CD4-positive, alpha-beta T cell (primary cell): ENCODE results near the gene ARHGAP30. TPM values are rescaled to one million over a fixed set of nuclear protein-coding genes. Genes with fewer than 3 reads are reported as not detected.

Experiments used
- ATAC-seq: fragments of 200-7000 bp; cut with Tn5 transposase; one replicate; pipeline ENCODE4 v1.10.0; 2022; ENCODE audit warnings: mild to moderate bottlenecking; ENCODE audit not compliant: poor library complexity
- CTCF ChIA-PET: fragments of 350-600 bp; sonication (Branson Sonifier 250); formaldehyde crosslinking; loops from one replicate; lab custom pipeline; 2021; ENCODE audit warnings: antibody characterized with exemption, inconsistent platforms; lab: Charles Lee
- POLR2A ChIA-PET: fragments of 350-600 bp; sonication (Branson Sonifier 250); formaldehyde crosslinking; loops from one replicate; lab custom pipeline; 2021; ENCODE audit warnings: antibody characterized with exemption, inconsistent platforms; lab: Charles Lee
- DNase-seq, 14 experiments: peaks; one replicate each; pipeline ENCODE4 v3.0.0-alpha.2; 2013 to 2020; ENCODE audit warnings: mixed read lengths in 2 of 14
- H3K27ac ChIP-seq, 2 donors: one replicate each; pipeline versions ENCODE4 v1.5.1 to v1.7.0; 2013; ENCODE audit warnings: low read length in 2 of 2, low read depth in 1 of 2, mild to moderate bottlenecking in 1 of 2
- H3K27me3 ChIP-seq, 2 experiments: 1 replicate in 1 of 2; 2 replicates in 1 of 2; pipeline versions ENCODE4 v1.6.1 to v1.7.0; 2013; ENCODE audit warnings: low read length in 2 of 2, control low read depth in 1 of 2, mild to moderate bottlenecking in 1 of 2, moderate library complexity in 1 of 2; ENCODE audit not compliant: insufficient read depth in 2 of 2, control insufficient read depth in 1 of 2
- H3K36me3 ChIP-seq: one replicate; pipeline ENCODE4 v1.6.1; 2013; ENCODE audit warnings: low read length, control low read depth; ENCODE audit not compliant: insufficient read depth
- H3K4me1 ChIP-seq: one replicate; pipeline ENCODE4 v1.6.1; 2013; ENCODE audit warnings: low read length, control low read depth; ENCODE audit not compliant: insufficient read depth
- H3K4me3 ChIP-seq: one replicate; pipeline ENCODE4 v1.5.1; 2013; ENCODE audit warnings: mild to moderate bottlenecking, low read length, moderate library complexity
- H3K9me3 ChIP-seq, 2 experiments: 1 replicate in 1 of 2; 2 replicates in 1 of 2; pipeline versions ENCODE4 v1.6.1 to v1.7.0; 2013; ENCODE audit warnings: low read length in 2 of 2, mild to moderate bottlenecking in 2 of 2, control low read depth in 1 of 2, moderate library complexity in 1 of 2; ENCODE audit not compliant: control insufficient read depth in 1 of 2, insufficient read depth in 1 of 2
- H3K27ac Mint-ChIP-seq: one replicate; pipeline ENCODE4 v1.8.0; 2020; ENCODE audit warnings: mixed read lengths
- H3K27me3 Mint-ChIP-seq: one replicate; pipeline ENCODE4 v1.8.0; 2021; ENCODE audit warnings: mixed read lengths
- H3K36me3 Mint-ChIP-seq: one replicate; pipeline ENCODE4 v1.8.0; 2021; ENCODE audit warnings: low read depth, mixed read lengths
- H3K4me1 Mint-ChIP-seq: one replicate; pipeline ENCODE4 v1.8.0; 2021; ENCODE audit warnings: low read depth, mixed read lengths
- H3K4me3 Mint-ChIP-seq: one replicate; pipeline ENCODE4 v1.8.0; 2020; ENCODE audit warnings: mild to moderate bottlenecking, mixed read lengths
- H3K9me3 Mint-ChIP-seq: one replicate; pipeline ENCODE4 v1.8.0; 2020; ENCODE audit warnings: mixed read lengths
- CTCF ChIP-seq: fragments of 200-600 bp; IDR thresholded peaks from one replicate; pipeline ENCODE4 v1.8.0; 2022; ENCODE audit warnings: antibody characterized with exemption, mild to moderate bottlenecking
- intact Hi-C, 2 experiments: fragments of 100-400 bp; cut with DNase I in 1 of 2; cut with micrococcal nuclease in 1 of 2; formaldehyde crosslinking; loops; one replicate each; pipeline versions ENCODE4 v1.15.1 to v1.9.0; 2023 to 2025; cut with DNase I, micrococcal nuclease
- total RNA-seq, 174 experiments: library from RNA in 2 of 174; stranded (reverse) in 2 of 174; gene quantifications; one replicate each; pipeline ENCODE4 v1.2.3 and lab custom pipeline; 2021 to 2026

ARHGAP30 gene
- total RNA-seq, 2 experiments from 2014 or later = 76.6 to 78.9 TPM

- peaks cover 22% of the 10 kb centered on the region for H3K36me3 Mint-ChIP-seq
- no peak for TF ChIP-seq CTCF
- no peak overlapping the region for H3K27ac ChIP-seq
- DNase-seq (no peak), ATAC-seq (no peak)
- H3K4me3 ChIP-seq = no peak overlapping the region
- no peaks in the 10 kb centered on the region for H3K9me3 ChIP-seq
- peaks cover 12% of the 10 kb centered on the region for H3K36me3 ChIP-seq
- H3K27ac Mint-ChIP-seq = no peak overlapping the region
- intact Hi-C loops = no loop called here
- no peaks in the 10 kb centered on the region for H3K9me3 Mint-ChIP-seq
- H3K4me1 Mint-ChIP-seq = peaks cover 45% of the 10 kb centered on the region
- no peaks in the 10 kb centered on the region for H3K27me3 Mint-ChIP-seq
- H3K4me1 ChIP-seq = peaks cover 21% of the 10 kb centered on the region
- H3K4me3 Mint-ChIP-seq = no peak overlapping the region
- H3K27me3 ChIP-seq = no peaks in the 10 kb centered on the region
- ChIA-PET POLR2A (no interaction called here), CTCF (no interaction called here)
Measured at GRCh38 chr1:161111527-161111926, 41.8 kb upstream of the ARHGAP30 start.

GRCh38 chr1:161111117-161111516 is 41.4 kb upstream of the ARHGAP30 start:
- Histone ChIP-seq H3K4me1 (peaks cover 17% of the 10 kb centered on the region), H3K36me3 (peaks cover 14% of the 10 kb centered on the region), H3K9me3 (no peaks in the 10 kb centered on the region), H3K27ac (no peak overlapping the region), H3K4me3 (no peak overlapping the region), H3K27me3 (no peaks in the 10 kb centered on the region)
- H3K4me1 Mint-ChIP-seq = peaks cover 45% of the 10 kb centered on the region
- CTCF ChIA-PET = no interaction called here
- peaks cover 26% of the 10 kb centered on the region for H3K36me3 Mint-ChIP-seq
- H3K9me3 Mint-ChIP-seq = no peaks in the 10 kb centered on the region
- POLR2A ChIA-PET = no interaction called here
- ATAC-seq (no peak), DNase-seq (no peak)
- H3K27ac Mint-ChIP-seq = no peak overlapping the region
- TF ChIP-seq CTCF = no peak
- H3K4me3 Mint-ChIP-seq = no peak overlapping the region
- intact Hi-C loops = no loop called here
- H3K27me3 Mint-ChIP-seq = no peaks in the 10 kb centered on the region

- peaks cover 17% of the 10 kb centered on the region for H3K4me1 Mint-ChIP-seq
- H3K4me3 ChIP-seq = no peak overlapping the region
- H3K9me3 ChIP-seq = no peaks in the 10 kb centered on the region
- DNase-seq (no peak), ATAC-seq (no peak)
- CTCF ChIA-PET = no interaction called here
- POLR2A ChIA-PET = interaction anchor here (0.6 to 1.1 kb wide), 2 partner anchors 9 to 133 kb away, joined by 3 to 4 read pairs; no protein-coding TSS in a partner anchor
- intact Hi-C loops = no loop called here
- H3K36me3 Mint-ChIP-seq = peaks cover 38% of the 10 kb centered on the region
- H3K27ac ChIP-seq = no peak overlapping the region
- H3K4me1 ChIP-seq = peaks cover 2% of the 10 kb centered on the region
- no peaks in the 10 kb centered on the region for H3K27me3 ChIP-seq
- no peaks in the 10 kb centered on the region for H3K9me3 Mint-ChIP-seq
- no peak for TF ChIP-seq CTCF
- H3K4me3 Mint-ChIP-seq = no peak overlapping the region
- H3K36me3 ChIP-seq = peaks cover 23% of the 10 kb centered on the region
- H3K27me3 Mint-ChIP-seq = no peaks in the 10 kb centered on the region
- peak overlapping the region; percentile 34 for H3K27ac Mint-ChIP-seq
Measured at GRCh38 chr1:161106431-161106830, 36.7 kb upstream of the ARHGAP30 start.
